H1 (cell line): Measurements from ENCODE around the gene NEGR1. TPM values are rescaled to one million over a fixed set of nuclear protein-coding genes. Genes with fewer than 3 reads are reported as not detected.

Source experiments
- CTCF ChIA-PET: fragments of 300-600 bp; sonication (Branson Sonifier 250); formaldehyde crosslinking; loops from one replicate; lab custom pipeline; 2021; ENCODE audit not compliant: partially characterized antibody; lab: Charles Lee
- POLR2A ChIA-PET: fragments of 300-600 bp; sonication (Branson Sonifier 250); formaldehyde crosslinking; loops from one replicate; lab custom pipeline; 2021; ENCODE audit warnings: inconsistent platforms; ENCODE audit not compliant: partially characterized antibody; lab: Charles Lee
- DNase-seq, 2 experiments: peaks; one replicate each; pipeline versions ENCODE4 v3.0.0 to v3.0.0-alpha.2; 2010 to 2022; ENCODE audit warnings: low spot score in 2 of 2, low read depth in 1 of 2, mixed read lengths in 1 of 2
- FAIRE-seq: peaks from 2 replicates; lab custom pipeline; 2011; peaks lifted over from hg19 to GRCh38; lab: Jason Lieb, UNC
- H2AFZ ChIP-seq: 2 replicates; pipeline ENCODE4 v1.8.1; 2012; ENCODE audit warnings: low read length, inconsistent platforms
- H2AK5ac ChIP-seq: 2 replicates; pipeline ENCODE4 v1.6.1; 2013; ENCODE audit warnings: low read depth, low read length
- H2BK120ac ChIP-seq: replicated peaks from 2 replicates; pipeline ENCODE3; 2013; ENCODE audit warnings: low read depth, low read length, inconsistent platforms
- H2BK12ac ChIP-seq: 2 replicates; pipeline ENCODE4 v1.6.1; 2013; ENCODE audit warnings: low read depth, low read length
- H2BK15ac ChIP-seq: 2 replicates; pipeline ENCODE4 v1.6.1; 2013; ENCODE audit warnings: low read length
- H2BK20ac ChIP-seq: 2 replicates; pipeline ENCODE4 v1.6.1; 2013; ENCODE audit warnings: low read length
- H2BK5ac ChIP-seq: 2 replicates; pipeline ENCODE4 v1.6.1; 2013; ENCODE audit warnings: low read depth, low read length
- H3K14ac ChIP-seq: 2 replicates; pipeline ENCODE4 v1.6.1; 2013; ENCODE audit warnings: inconsistent platforms; ENCODE audit not compliant: insufficient read length
- H3K18ac ChIP-seq: 2 replicates; pipeline ENCODE4 v1.6.1; 2013; ENCODE audit warnings: low read length; ENCODE audit errors: extremely low read depth
- H3K23ac ChIP-seq: 2 replicates; pipeline ENCODE4 v1.6.1; 2013; ENCODE audit warnings: inconsistent platforms; ENCODE audit not compliant: insufficient read length
- H3K23me2 ChIP-seq: 2 replicates; pipeline ENCODE4 v1.6.1; 2013; ENCODE audit warnings: low read depth, low read length
- H3K27ac ChIP-seq: 2 replicates; pipeline ENCODE4 v1.6.1; 2011; ENCODE audit warnings: low read depth, low read length, inconsistent platforms
- H3K27me3 ChIP-seq, 4 experiments: replicated peaks in 1 of 4; 1 replicate in 1 of 4; 2 replicates in 3 of 4; pipeline versions ENCODE4 v1.6.1 to v1.8.1; 2011 to 2013; ENCODE audit warnings: low read length in 3 of 4, mild to moderate bottlenecking in 3 of 4, inconsistent platforms in 2 of 4, mixed read lengths in 2 of 4, moderate library complexity in 1 of 4; ENCODE audit not compliant: control insufficient read depth in 3 of 4, insufficient read depth in 3 of 4; ENCODE audit errors: extremely low read depth in 1 of 4
- H3K36me3 ChIP-seq, 4 experiments: 2 replicates each; pipeline versions ENCODE4 v1.6.1 to v1.8.1; 2011 to 2013; ENCODE audit warnings: mild to moderate bottlenecking in 4 of 4, low read length in 3 of 4, moderate library complexity in 2 of 4, control low read depth in 1 of 4, inconsistent platforms in 1 of 4; ENCODE audit not compliant: insufficient read depth in 4 of 4, control insufficient read depth in 2 of 4
- H3K4ac ChIP-seq: replicated peaks from 2 replicates; pipeline ENCODE3; 2013; ENCODE audit warnings: low read length, low read depth, mixed read lengths, inconsistent platforms; ENCODE audit not compliant: insufficient read length
- H3K4me1 ChIP-seq, 4 experiments: replicated peaks in 1 of 4; 1 replicate in 1 of 4; 2 replicates in 3 of 4; pipeline versions ENCODE4 v1.6.1 to v1.8.1; 2011 to 2013; ENCODE audit warnings: low read length in 3 of 4, inconsistent platforms in 2 of 4, mixed read lengths in 1 of 4; ENCODE audit not compliant: insufficient read depth in 4 of 4, control insufficient read depth in 3 of 4
- H3K4me2 ChIP-seq, 2 experiments: 2 replicates each; pipeline versions ENCODE4 v1.6.1 to v1.8.1; 2011 to 2013; ENCODE audit warnings: low read depth in 2 of 2, low read length in 2 of 2, control low read depth in 1 of 2, inconsistent platforms in 1 of 2, mild to moderate bottlenecking in 1 of 2; ENCODE audit not compliant: insufficient read depth in 1 of 2
- H3K4me3 ChIP-seq, 4 experiments: fragments of 200-600, 300-600 bp in 1 of 4; sonication (generic), shearing (Covaris generic), sonication (Bioruptor Twin) in 1 of 4; 2 replicates each; pipeline versions ENCODE4 v1.5.1 to v1.8.1; 2011 to 2016; ENCODE audit warnings: low read length in 4 of 4, low read depth in 3 of 4, control low read depth in 2 of 4, inconsistent platforms in 2 of 4, mild to moderate bottlenecking in 2 of 4, mixed read lengths in 1 of 4, moderate library complexity in 1 of 4; ENCODE audit not compliant: insufficient read depth in 2 of 4; ENCODE audit errors: extremely low read depth in 1 of 4
- H3K56ac ChIP-seq: replicated peaks from 2 replicates; pipeline ENCODE3; 2013; ENCODE audit warnings: low read depth, mild to moderate bottlenecking, mixed read lengths, low read length, inconsistent platforms; ENCODE audit not compliant: insufficient read length
- H3K79me1 ChIP-seq: 2 replicates; pipeline ENCODE4 v1.6.1; 2013; ENCODE audit warnings: low read depth, low read length, control low read depth
- H3K79me2 ChIP-seq, 2 experiments: 2 replicates each; pipeline versions ENCODE4 v1.6.1 to v1.8.1; 2012 to 2013; ENCODE audit warnings: low read length in 2 of 2, mild to moderate bottlenecking in 2 of 2, inconsistent platforms in 1 of 2; ENCODE audit not compliant: insufficient read depth in 2 of 2, control insufficient read depth in 1 of 2
- H3K9ac ChIP-seq, 4 experiments: replicated peaks in 1 of 4; 1 replicate in 1 of 4; 2 replicates in 3 of 4; pipeline versions ENCODE4 v1.6.1 to v1.8.1; 2011 to 2013; ENCODE audit warnings: low read depth in 3 of 4, low read length in 3 of 4, control low read depth in 2 of 4, mild to moderate bottlenecking in 2 of 4, moderate library complexity in 2 of 4, inconsistent platforms in 1 of 4; ENCODE audit errors: extremely low read depth in 1 of 4
- H3K9me3 ChIP-seq, 2 experiments: 2 replicates each; pipeline versions ENCODE4 v1.6.1 to v1.8.1; 2012 to 2013; ENCODE audit warnings: mild to moderate bottlenecking in 2 of 2, moderate library complexity in 2 of 2, control low read depth in 1 of 2, inconsistent platforms in 1 of 2, low read depth in 1 of 2, low read length in 1 of 2, mixed read lengths in 1 of 2; ENCODE audit not compliant: insufficient read depth in 2 of 2
- H4K20me1 ChIP-seq, 2 experiments: replicated peaks in 1 of 2; 2 replicates each; pipeline versions ENCODE3 to v1.8.1; 2011 to 2013; ENCODE audit warnings: inconsistent platforms in 2 of 2, low read length in 2 of 2, mild to moderate bottlenecking in 1 of 2; ENCODE audit not compliant: insufficient read depth in 2 of 2, control insufficient read depth in 1 of 2
- H4K5ac ChIP-seq: 2 replicates; pipeline ENCODE4 v1.6.1; 2013; ENCODE audit warnings: low read length, low read depth, mixed read lengths, inconsistent platforms; ENCODE audit not compliant: insufficient read length
- H4K8ac ChIP-seq: 2 replicates; pipeline ENCODE4 v1.8.0; 2013; ENCODE audit warnings: mild to moderate bottlenecking, moderate library complexity, low read length, inconsistent platforms; ENCODE audit not compliant: insufficient read depth; ENCODE audit errors: extremely low read depth
- H4K91ac ChIP-seq: replicated peaks from 2 replicates; pipeline ENCODE3; 2013; ENCODE audit warnings: low read length, mixed read lengths, inconsistent platforms; ENCODE audit not compliant: insufficient read length
- BCL11A ChIP-seq, 2 experiments: IDR thresholded peaks; one replicate each; pipeline ENCODE4 v1.6.1; 2011; ENCODE audit warnings: low read depth in 2 of 2, low read length in 2 of 2, mild to moderate bottlenecking in 2 of 2
- E2F6 ChIP-seq: IDR thresholded peaks from 2 replicates; pipeline ENCODE4 v1.6.1; 2012; ENCODE audit warnings: inconsistent platforms
- EZH2 ChIP-seq: fragments of 200-600 bp; sonication (generic); IDR thresholded peaks from 2 replicates; pipeline ENCODE4 v1.7.1; 2012; ENCODE audit warnings: low read depth, mild to moderate bottlenecking, moderate library complexity, low read length, inconsistent platforms; ENCODE audit not compliant: severe bottlenecking
- JUND ChIP-seq: IDR thresholded peaks from 2 replicates; pipeline ENCODE4 v1.6.1; 2011; ENCODE audit warnings: mild to moderate bottlenecking, improper control_type of control experiment, low read length
- PHF8 ChIP-seq: fragments of 200-600 bp; sonication (generic); conservative IDR thresholded peaks from 2 replicates; pipeline ENCODE4 v1.7.1; 2012; ENCODE audit warnings: low read depth, mild to moderate bottlenecking, inconsistent platforms, low read length, moderate library complexity
- SP2 ChIP-seq: IDR thresholded peaks from 2 replicates; pipeline ENCODE4 v1.6.1; 2012; ENCODE audit warnings: mild to moderate bottlenecking, low read length, inconsistent platforms
- ZNF274 ChIP-seq: IDR thresholded peaks from 2 replicates; pipeline ENCODE4 v1.7.0; 2012; ENCODE audit warnings: low read length, borderline replicate concordance; ENCODE audit errors: extremely low read depth
- WGBS, 2 experiments: shearing (Covaris generic) in 1 of 2; methylation state at CpG; one replicate each; pipeline versions ENCODE4 v1.1.6 to v1.1.7; 2013 to 2015; ENCODE audit warnings: low lambda C conversion rate in 2 of 2, mixed read lengths in 2 of 2, inconsistent platforms in 1 of 2, low coverage in 1 of 2, missing lambda C conversion rate in 1 of 2; ENCODE audit not compliant: insufficient replicate concordance in 2 of 2, insufficient coverage in 1 of 2, insufficient read length in 1 of 2; ENCODE audit errors: extremely low coverage in 1 of 2, missing lambda C conversion rate in 1 of 2; 5-methylcytosine and 5-hydroxymethylcytosine counted together
- polyA plus RNA-seq, 7 experiments: library from polyadenylated mRNA; depleted of rRNA in 3 of 7; stranded (reverse) in 5 of 7; unstranded in 2 of 7; fragments of >200 nt in 5 of 7; fragments of 200-250 nt in 2 of 7; gene quantifications; 1 replicate in 5 of 7; 2 replicates in 1 of 7; 4 replicates in 1 of 7; pipeline versions ENCODE4 v1.2.1 to v1.2.3, GENCODE V29; 2011 to 2013; ENCODE audit warnings: missing spikeins in 2 of 7, mixed read lengths in 2 of 7
- total RNA-seq: library from RNA; stranded (reverse); fragmentation: NEBNext Ultra II Directional; extraction: Animal tissue kit (Norgen Biotek cat#: 25700); gene quantifications from 2 replicates; pipeline ENCODE4 v1.2.1, GENCODE V29; 2021

Gene NEGR1
- total and polyA plus RNA-seq, 2 of the 8 experiments (the other 6 are each of a cell fraction or from before 2014, with no cell fraction given), result 0.71 to 1.3 TPM

GRCh38 chr1:71738910-71739309 is 543.4 kb downstream of the NEGR1 start:
- no peak overlapping the region for H3K18ac ChIP-seq
- H3K9ac ChIP-seq, result no peak overlapping the region
- H2BK15ac ChIP-seq, result no peak overlapping the region
- no peak for TF ChIP-seq SP2
- TF ChIP-seq E2F6, result no peak
- TF ChIP-seq PHF8, result no peak
- TF ChIP-seq ZNF274, result no peak
- no peak for TF ChIP-seq JUND
- no peak for TF ChIP-seq BCL11A (IDR thresholded peaks at IDR 0.05; ENCODE audit: low read depth in 2 of 2, low read length in 2 of 2)
- TF ChIP-seq EZH2, result no peak
- no peak overlapping the region for H2BK5ac ChIP-seq
- ChIA-PET CTCF (no interaction called here), POLR2A (no interaction called here)
- H3K27ac ChIP-seq, result no peak overlapping the region
- no peak overlapping the region for H4K8ac ChIP-seq
- H3K79me1 ChIP-seq, result no peaks in the 10 kb centered on the region
- no peak overlapping the region for H2AK5ac ChIP-seq
- H3K27me3 ChIP-seq, result no peaks in the 10 kb centered on the region
- H4K20me1 ChIP-seq, result no peaks in the 10 kb centered on the region
- no peak overlapping the region for H3K4me2 ChIP-seq
- H2BK20ac ChIP-seq, result no peak overlapping the region
- H2BK12ac ChIP-seq, result no peak overlapping the region
- no peak for FAIRE-seq
- H3K23me2 ChIP-seq, result no peaks in the 10 kb centered on the region
- no peak overlapping the region for H3K23ac ChIP-seq
- no peaks in the 10 kb centered on the region for H3K9me3 ChIP-seq
- no peak overlapping the region for H2BK120ac ChIP-seq
- no peak for DNase-seq
- H3K14ac ChIP-seq, result no peak overlapping the region
- WGBS, 2 experiments, result 83% methylated on average over 2 of the region's 2 CpGs; no CpG with 5 or more reads in 1 of the 2 experiments
- no peak overlapping the region for H3K56ac ChIP-seq
- no peak overlapping the region for H3K4ac ChIP-seq
- no peak overlapping the region for H2AFZ ChIP-seq
- no peak overlapping the region for H4K5ac ChIP-seq
- H4K91ac ChIP-seq, result no peak overlapping the region
- peaks cover 4 to 9% (median 8%) of the 10 kb centered on the region in 4 experiments; a peak in 6 of 7 replicates for H3K4me1 ChIP-seq
- no peaks in the 10 kb centered on the region for H3K79me2 ChIP-seq
- no peaks in the 10 kb centered on the region for H3K36me3 ChIP-seq
- no peak overlapping the region for H3K4me3 ChIP-seq
